A549 (cell line): ENCODE measurements around the gene MED19. TPM values are rescaled to one million over a fixed set of nuclear protein-coding genes. Genes with fewer than 3 reads are reported as not detected.
"Not testable (repeated sequence)": the region's sequence is repeated elsewhere in the genome, so short reads cannot be mapped to it uniquely, and the experiment has no call there.

ENCODE experiments used
- ATAC-seq, 2 experiments: fragments of 200-7000 bp in 1 of 2; fragments of >200 bp in 1 of 2; cut with Nextera tagmentation in 1 of 2; cut with Tn5 transposase in 1 of 2; 3 replicates each; pipeline versions ENCODE4 v1.8.0 to v1.9.1; 2018 to 2020; ENCODE audit warnings: mild to moderate bottlenecking in 1 of 2, moderate library complexity in 1 of 2
- CTCF ChIA-PET: fragments of 300-600 bp; sonication (Branson Sonifier 250); formaldehyde crosslinking; extraction: SDS; loops from one replicate; lab custom pipeline; 2021; ENCODE audit warnings: antibody characterized with exemption, inconsistent platforms; lab: Yijun Ruan, JAX
- POLR2A ChIA-PET: fragments of 350-600 bp; formaldehyde crosslinking; extraction: SDS; loops from one replicate; lab custom pipeline; 2021; ENCODE audit warnings: antibody characterized with exemption, inconsistent platforms; lab: Yijun Ruan, JAX
- DNase-seq, 2 experiments: peaks; one replicate each; pipeline versions ENCODE4 v3.0.0 to v3.0.0-alpha.2; 2011 to 2016; ENCODE audit warnings: low read depth in 1 of 2, low spot score in 1 of 2
- FAIRE-seq: peaks from 2 replicates; lab custom pipeline; 2011; peaks lifted over from hg19 to GRCh38; lab: Jason Lieb, UNC
- H3K27ac ChIP-seq, 2 experiments: fragments of >200 bp; sonication (Bioruptor Twin); formaldehyde crosslinking; 3 replicates each; pipeline ENCODE4 v1.5.1; 2016 to 2017
- H3K4me1 ChIP-seq: fragments of >200 bp; sonication (Bioruptor Twin); formaldehyde crosslinking; 3 replicates; pipeline ENCODE4 v1.6.1; 2016
- H3K4me2 ChIP-seq: fragments of >200 bp; sonication (Bioruptor Twin); formaldehyde crosslinking; 3 replicates; pipeline ENCODE4 v1.6.1; 2016
- H3K4me3 ChIP-seq: fragments of >200 bp; sonication (Bioruptor Twin); formaldehyde crosslinking; 3 replicates; pipeline ENCODE4 v1.5.1; 2016
- H3K9me3 ChIP-seq: fragments of >200 bp; sonication (Bioruptor Twin); formaldehyde crosslinking; 3 replicates; pipeline ENCODE4 v1.6.1; 2016
- ATOH8 ChIP-seq: fragments of 250-450 bp; sonication (Bioruptor Pico); IDR thresholded peaks from 2 replicates; pipeline ENCODE4 v1.5.0; 2020; ENCODE audit warnings: low read depth, mild to moderate bottlenecking, moderate library complexity
- CEBPB ChIP-seq, 2 experiments: fragments of >200 bp in 1 of 2; sonication (Bioruptor Twin) in 1 of 2; formaldehyde crosslinking in 1 of 2; IDR thresholded peaks; 2 replicates each; pipeline ENCODE4 v1.6.1; 2012 to 2016
- CHD2 ChIP-seq: fragments of 150-350 bp; IDR thresholded peaks from 2 replicates; pipeline ENCODE4 v1.6.1; 2014; ENCODE audit warnings: low read length; ENCODE audit not compliant: partially characterized antibody
- EHF ChIP-seq: fragments of 250-450 bp; sonication (Bioruptor Pico); IDR thresholded peaks from 2 replicates; pipeline ENCODE4 v1.5.0; 2020; ENCODE audit warnings: mild to moderate bottlenecking
- EHMT2 ChIP-seq: fragments of 200-600 bp; sonication (generic); IDR thresholded peaks from 2 replicates; pipeline ENCODE4 v1.6.1; 2016; ENCODE audit warnings: antibody characterized with exemption, low read depth, mild to moderate bottlenecking, moderate library complexity
- EP300 ChIP-seq, 2 experiments: fragments of >200 bp; sonication (Bioruptor Twin); formaldehyde crosslinking; IDR thresholded peaks; 2 replicates in 1 of 2; 3 replicates in 1 of 2; pipeline ENCODE4 v1.6.1; 2016 to 2017
- ESRRA ChIP-seq: fragments of 150-350 bp; IDR thresholded peaks from 2 replicates; pipeline ENCODE4 v1.6.1; 2014; ENCODE audit warnings: mild to moderate bottlenecking, low read length, borderline replicate concordance
- FOSB ChIP-seq: fragments of 250-450 bp; sonication (Bioruptor Pico); IDR thresholded peaks from 2 replicates; pipeline ENCODE4 v1.5.0; 2020; ENCODE audit warnings: mild to moderate bottlenecking, moderate library complexity
- FOSL2 ChIP-seq, 2 experiments: fragments of 450-650 bp in 1 of 2; fragments of >200 bp in 1 of 2; sonication (Bioruptor Twin) in 1 of 2; formaldehyde crosslinking; IDR thresholded peaks; 2 replicates each; pipeline versions ENCODE4 v1.5.0 to v1.6.1; 2016 to 2020; ENCODE audit warnings: mild to moderate bottlenecking in 1 of 2, moderate library complexity in 1 of 2
- GATA3 ChIP-seq: IDR thresholded peaks from 2 replicates; pipeline ENCODE4 v1.6.1; 2012; ENCODE audit warnings: borderline replicate concordance
- HDAC2 ChIP-seq: fragments of 200-600 bp; sonication (generic); IDR thresholded peaks from 2 replicates; pipeline ENCODE4 v1.6.1; 2016
- HEYL ChIP-seq: fragments of 250-450 bp; sonication (Bioruptor Pico); IDR thresholded peaks from 2 replicates; pipeline ENCODE4 v1.8.0; 2021; ENCODE audit warnings: mild to moderate bottlenecking, moderate library complexity
- HMGXB4 ChIP-seq: fragments of 250-450 bp; sonication (Bioruptor Pico); IDR thresholded peaks from 2 replicates; pipeline ENCODE4 v1.5.0; 2021; ENCODE audit warnings: mild to moderate bottlenecking, moderate library complexity, borderline replicate concordance
- HOXB5 ChIP-seq: fragments of 250-450 bp; sonication (Bioruptor Pico); IDR thresholded peaks from 2 replicates; pipeline ENCODE4 v1.5.0; 2020; ENCODE audit warnings: mild to moderate bottlenecking, moderate library complexity
- KDM5A ChIP-seq: fragments of 200-600 bp; sonication (generic); IDR thresholded peaks from 2 replicates; pipeline ENCODE4 v1.6.1; 2016; ENCODE audit warnings: antibody characterized with exemption, mild to moderate bottlenecking
- MAZ ChIP-seq: fragments of 150-350 bp; IDR thresholded peaks from 2 replicates; pipeline ENCODE4 v1.6.1; 2014; ENCODE audit warnings: antibody characterized with exemption, low read depth, low read length, borderline replicate concordance
- NFE2L2 ChIP-seq: fragments of 150-350 bp; conservative IDR thresholded peaks from 2 replicates; pipeline ENCODE4 v1.6.1; 2014; ENCODE audit warnings: low read length
- NPAS2 ChIP-seq: fragments of 250-450 bp; sonication (Bioruptor Pico); IDR thresholded peaks from 2 replicates; pipeline ENCODE4 v1.8.0; 2022; ENCODE audit warnings: mild to moderate bottlenecking, moderate library complexity, borderline replicate concordance
- NR3C1 ChIP-seq: fragments of >200 bp; sonication (Bioruptor Twin); formaldehyde crosslinking; IDR thresholded peaks from 3 replicates; pipeline ENCODE4 v1.6.1; 2017
- PHF8 ChIP-seq: fragments of 200-600 bp; sonication (generic); IDR thresholded peaks from 2 replicates; pipeline ENCODE4 v1.6.1; 2016; ENCODE audit warnings: low read depth, mild to moderate bottlenecking, antibody characterized with exemption, moderate library complexity, borderline replicate concordance
- POLR2AphosphoS2 ChIP-seq: conservative IDR thresholded peaks from 2 replicates; pipeline ENCODE4 v1.6.1; 2012; ENCODE audit warnings: low read length, improper control_type of control experiment, inconsistent platforms
- RAD21 ChIP-seq, 2 experiments: fragments of >200 bp in 1 of 2; sonication (Bioruptor Twin) in 1 of 2; formaldehyde crosslinking in 1 of 2; IDR thresholded peaks in 1 of 2; conservative IDR thresholded peaks in 1 of 2; 2 replicates in 1 of 2; 3 replicates in 1 of 2; pipeline ENCODE4 v1.6.1; 2012 to 2018; ENCODE audit warnings: inconsistent platforms in 1 of 2
- RARB ChIP-seq: fragments of 250-450 bp; sonication (Bioruptor Pico); IDR thresholded peaks from 2 replicates; pipeline ENCODE4 v1.8.0; 2021; ENCODE audit warnings: mild to moderate bottlenecking, moderate library complexity
- RNF2 ChIP-seq: fragments of 200-600 bp; sonication (generic); IDR thresholded peaks from 2 replicates; pipeline ENCODE4 v1.6.1; 2016; ENCODE audit warnings: low read depth, mild to moderate bottlenecking, antibody characterized with exemption, moderate library complexity, borderline replicate concordance
- SMC3 ChIP-seq: fragments of >200 bp; sonication (Bioruptor Twin); formaldehyde crosslinking; IDR thresholded peaks from 3 replicates; pipeline ENCODE4 v1.6.1; 2018; ENCODE audit warnings: inconsistent platforms
- ZC3H11A ChIP-seq: fragments of 450-650 bp; IDR thresholded peaks from 2 replicates; pipeline ENCODE4 v1.6.1; 2014; ENCODE audit warnings: antibody characterized with exemption, mild to moderate bottlenecking
- ZNF302 ChIP-seq: fragments of 250-450 bp; sonication (Bioruptor Pico); IDR thresholded peaks from 2 replicates; pipeline ENCODE4 v1.9.0; 2021; ENCODE audit warnings: inconsistent platforms, mild to moderate bottlenecking, moderate library complexity
- ZSCAN20 ChIP-seq: fragments of 250-450 bp; sonication (Bioruptor Pico); IDR thresholded peaks from 2 replicates; pipeline ENCODE4 v1.8.0; 2022; ENCODE audit warnings: mild to moderate bottlenecking, moderate library complexity
- WGBS: methylation state at CpG from one replicate; pipeline ENCODE4 v1.1.6; 2017; ENCODE audit errors: missing lambda C conversion rate; 5-methylcytosine and 5-hydroxymethylcytosine counted together
- polyA plus RNA-seq, 4 experiments: library from polyadenylated mRNA; depleted of rRNA in 3 of 4; stranded (reverse); fragments of >200 nt; fragmentation: RNase III in 1 of 4; extraction: RNeasy Plus Mini Kit Qiagen cat#74134 plus additional on column Dnase treatment in 1 of 4; gene quantifications; 2 replicates in 3 of 4; 3 replicates in 1 of 4; pipeline ENCODE4 v1.2.3, GENCODE V29; 2011 to 2017
- TF ChIP-seq, protein P1 (sequence below): fragments of 450-650 bp; IDR thresholded peaks from 2 replicates; pipeline ENCODE4 v1.6.1; 2014; ENCODE audit warnings: antibody characterized with exemption
- TF ChIP-seq, protein P2 (sequence below): IDR thresholded peaks from 2 replicates; pipeline ENCODE4 v1.6.1; 2012
- TF ChIP-seq, protein P3 (sequence below): fragments of 150-350 bp; IDR thresholded peaks from 2 replicates; pipeline ENCODE4 v1.6.1; 2014; ENCODE audit warnings: low read depth, mild to moderate bottlenecking, low read length

The MED19 gene
- polyA plus RNA-seq, 2 of the 4 experiments (the other 2 are of a cell fraction), result 23.3 to 38.5 TPM

GRCh38 chr11:57728829-57729228 is 16.8 kb upstream of the MED19 start:
- TF ChIP-seq, protein P1, sequence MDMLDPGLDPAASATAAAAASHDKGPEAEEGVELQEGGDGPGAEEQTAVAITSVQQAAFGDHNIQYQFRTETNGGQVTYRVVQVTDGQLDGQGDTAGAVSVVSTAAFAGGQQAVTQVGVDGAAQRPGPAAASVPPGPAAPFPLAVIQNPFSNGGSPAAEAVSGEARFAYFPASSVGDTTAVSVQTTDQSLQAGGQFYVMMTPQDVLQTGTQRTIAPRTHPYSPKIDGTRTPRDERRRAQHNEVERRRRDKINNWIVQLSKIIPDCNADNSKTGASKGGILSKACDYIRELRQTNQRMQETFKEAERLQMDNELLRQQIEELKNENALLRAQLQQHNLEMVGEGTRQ, result no peak
- TF ChIP-seq CHD2 (no peak), RARB (no peak), EP300 (IDR thresholded peaks at IDR 0.05) (no peak), RNF2 (no peak), NR3C1 (no peak), SMC3 (no peak), PHF8 (no peak), EHF (CRISPR knock-in tag) (no peak), NPAS2 (no peak), GATA3 (no peak), FOSB (CRISPR knock-in tag) (no peak), ZSCAN20 (CRISPR knock-in tag) (no peak), ZC3H11A (no peak), ESRRA (no peak)
- TF ChIP-seq, protein P2, sequence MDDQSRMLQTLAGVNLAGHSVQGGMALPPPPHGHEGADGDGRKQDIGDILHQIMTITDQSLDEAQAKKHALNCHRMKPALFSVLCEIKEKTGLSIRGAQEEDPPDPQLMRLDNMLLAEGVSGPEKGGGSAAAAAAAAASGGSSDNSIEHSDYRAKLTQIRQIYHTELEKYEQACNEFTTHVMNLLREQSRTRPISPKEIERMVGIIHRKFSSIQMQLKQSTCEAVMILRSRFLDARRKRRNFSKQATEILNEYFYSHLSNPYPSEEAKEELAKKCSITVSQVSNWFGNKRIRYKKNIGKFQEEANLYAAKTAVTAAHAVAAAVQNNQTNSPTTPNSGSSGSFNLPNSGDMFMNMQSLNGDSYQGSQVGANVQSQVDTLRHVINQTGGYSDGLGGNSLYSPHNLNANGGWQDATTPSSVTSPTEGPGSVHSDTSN, result no peak
- POLR2A ChIA-PET, result interaction anchor here (1.3 kb wide), 1 partner anchor 13 kb away, joined by 4 read pairs; the partner anchor contains the start of gene SELENOH
- Histone ChIP-seq H3K4me3 (no peak overlapping the region), H3K4me1 (no peaks in the 10 kb centered on the region), H3K4me2 (no peak overlapping the region), H3K9me3 (no peaks in the 10 kb centered on the region), H3K27ac (no peak overlapping the region)
- CTCF ChIA-PET, result interaction anchor here (1.0 to 1.4 kb wide), 3 partner anchors 8 to 72 kb away, joined by 4 to 5 read pairs (median 4); partner anchors contain the start of gene BTBD18
- no peak for DNase-seq
- ATAC-seq, result no peak
- 80% methylated on average over 7 of the region's 7 CpGs for WGBS
- FAIRE-seq, result no peak

- Histone ChIP-seq H3K4me1 (no peaks in the 10 kb centered on the region), H3K27ac (no peak overlapping the region), H3K4me3 (no peak overlapping the region), H3K9me3 (no peaks in the 10 kb centered on the region), H3K4me2 (no peak overlapping the region)
- TF ChIP-seq HMGXB4 (CRISPR knock-in tag) (no peak), HDAC2 (no peak), NFE2L2 (no peak), KDM5A (no peak), HOXB5 (no peak), FOSL2 (IDR thresholded peaks at IDR 0.05) (no peak), FOSL2 (CRISPR knock-in tag; IDR thresholded peaks at IDR 0.05) (no peak), CEBPB (IDR thresholded peaks at IDR 0.05) (no peak), RAD21 (conservative IDR thresholded peaks at IDR 0.05 in 1 of 2, IDR thresholded peaks at IDR 0.05 in 1 of 2) (no peak), EHMT2 (no peak), ZNF302 (CRISPR knock-in tag) (no peak), HEYL (CRISPR knock-in tag) (no peak), MAZ (no peak), RARB (no peak), POLR2AphosphoS2 (no peak), ZC3H11A (no peak), ATOH8 (CRISPR knock-in tag) (no peak)
- TF ChIP-seq, protein P3, sequence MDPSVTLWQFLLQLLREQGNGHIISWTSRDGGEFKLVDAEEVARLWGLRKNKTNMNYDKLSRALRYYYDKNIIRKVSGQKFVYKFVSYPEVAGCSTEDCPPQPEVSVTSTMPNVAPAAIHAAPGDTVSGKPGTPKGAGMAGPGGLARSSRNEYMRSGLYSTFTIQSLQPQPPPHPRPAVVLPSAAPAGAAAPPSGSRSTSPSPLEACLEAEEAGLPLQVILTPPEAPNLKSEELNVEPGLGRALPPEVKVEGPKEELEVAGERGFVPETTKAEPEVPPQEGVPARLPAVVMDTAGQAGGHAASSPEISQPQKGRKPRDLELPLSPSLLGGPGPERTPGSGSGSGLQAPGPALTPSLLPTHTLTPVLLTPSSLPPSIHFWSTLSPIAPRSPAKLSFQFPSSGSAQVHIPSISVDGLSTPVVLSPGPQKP, result no peak
- POLR2A ChIA-PET, result no interaction called here
- 79% methylated on average over 2 of the region's 2 CpGs for WGBS
- FAIRE-seq (no peak), ATAC-seq (no peak), DNase-seq (no peak)
- CTCF ChIA-PET, result interaction anchor here (1.3 to 1.5 kb wide), 2 partner anchors 9 to 10 kb away, joined by 3 to 4 read pairs; no protein-coding TSS in a partner anchor
These were observed 15.2 kb upstream of the MED19 start for GRCh38 chr11:57727185-57727584.

- FAIRE-seq, H3K4me2 ChIP-seq, POLR2A ChIA-PET, ATAC-seq, H3K9me3 ChIP-seq, H3K27ac ChIP-seq, CTCF ChIA-PET, DNase-seq, H3K4me3 ChIP-seq: not testable (repeated sequence)
- peaks cover 18% of the 10 kb centered on the region for H3K4me1 ChIP-seq
- WGBS, result 100% methylated on average over 7 of the region's 34 CpGs
These were observed 4.7 kb upstream of the MED19 start for GRCh38 chr11:57716726-57717125.
